GM18519 (cell line): Measurements from ENCODE around the gene TLR4.

ENCODE experiments used
- ATAC-seq: cut with Tn5 transposase; IDR thresholded peaks from one replicate; pipeline ENCODE4 v1.9.1; 2021; ENCODE audit warnings: mild to moderate bottlenecking, moderate library complexity; ENCODE audit not compliant: unreplicated experiment, low FRiP score

Gene TLR4

GRCh38 chr9:117742131-117742530 is 37.9 kb downstream of the TLR4 start:
- ATAC-seq: no peak

- no peak for ATAC-seq
Measured at GRCh38 chr9:117744369-117744768, 40.2 kb downstream of the TLR4 start.

- no peak for ATAC-seq
Measured at GRCh38 chr9:117744856-117745389, 40.7 kb downstream of the TLR4 start.

- no peak for ATAC-seq
Measured at GRCh38 chr9:117745598-117745997, 41.4 kb downstream of the TLR4 start.

- no peak for ATAC-seq
Measured at GRCh38 chr9:117746263-117746662, 42.1 kb downstream of the TLR4 start.

- ATAC-seq: no peak
Measured at GRCh38 chr9:117747386-117747970, 43.3 kb downstream of the TLR4 start.

- ATAC-seq: no peak
Measured at GRCh38 chr9:117750401-117750800, 46.2 kb downstream of the TLR4 start.

- no peak for ATAC-seq
Measured at GRCh38 chr9:117752894-117753293, 48.7 kb downstream of the TLR4 start.

- no peak for ATAC-seq
Measured at GRCh38 chr9:117757561-117758190, 53.5 kb downstream of the TLR4 start.

GRCh38 chr9:117763314-117763713 is 59.1 kb downstream of the TLR4 start:
- no peak for ATAC-seq

GRCh38 chr9:117768750-117769395 is 64.7 kb downstream of the TLR4 start:
- ATAC-seq: no peak

- ATAC-seq: no peak
Measured at GRCh38 chr9:117771136-117771535, 66.9 kb downstream of the TLR4 start.

- no peak for ATAC-seq
Measured at GRCh38 chr9:117772960-117773359, 68.8 kb downstream of the TLR4 start.
